BLaER1 (cell line): ENCODE results near the gene NUDT17.

Experiments
- H3K27ac ChIP-seq: shearing (Covaris generic); formaldehyde crosslinking; 2 replicates; pipeline ENCODE4 v1.8.1; 2022
- H3K27me3 ChIP-seq: shearing (Covaris generic); formaldehyde crosslinking; 2 replicates; pipeline ENCODE4 v1.8.1; 2022
- H3K36me3 ChIP-seq: shearing (Covaris generic); formaldehyde crosslinking; 2 replicates; pipeline ENCODE4 v1.8.1; 2022
- H3K4me1 ChIP-seq: shearing (Covaris generic); formaldehyde crosslinking; 2 replicates; pipeline ENCODE4 v1.8.1; 2022
- H3K4me2 ChIP-seq: shearing (Covaris generic); formaldehyde crosslinking; 2 replicates; pipeline ENCODE4 v1.8.1; 2022
- H3K4me3 ChIP-seq: shearing (Covaris generic); formaldehyde crosslinking; 2 replicates; pipeline ENCODE4 v1.8.1; 2022
- H3K9ac ChIP-seq: shearing (Covaris generic); formaldehyde crosslinking; 2 replicates; pipeline ENCODE4 v1.8.1; 2022
- H3K9me3 ChIP-seq: shearing (Covaris generic); formaldehyde crosslinking; 2 replicates; pipeline ENCODE4 v1.8.1; 2022
- H4K20me1 ChIP-seq: shearing (Covaris generic); formaldehyde crosslinking; 2 replicates; pipeline ENCODE4 v1.8.1; 2022
- Cebpa-rat ChIP-seq: shearing (Covaris generic); IDR thresholded peaks from 2 replicates; pipeline ENCODE4 v1.8.1; 2022

NUDT17 gene

GRCh38 chr1:145889722-145890121 lies 44.3 kb downstream of the NUDT17 start:
- H3K36me3 ChIP-seq: no peaks in the 10 kb centered on the region
- no peaks in the 10 kb centered on the region for H4K20me1 ChIP-seq
- no peak overlapping the region for H3K27ac ChIP-seq
- TF ChIP-seq Cebpa-rat: no peak
- H3K27me3 ChIP-seq: peaks cover 8% of the 10 kb centered on the region
- no peak overlapping the region for H3K9ac ChIP-seq
- no peak overlapping the region for H3K4me2 ChIP-seq
- H3K9me3 ChIP-seq: no peaks in the 10 kb centered on the region
- H3K4me1 ChIP-seq: peaks cover 18% of the 10 kb centered on the region
- H3K4me3 ChIP-seq: no peak overlapping the region

DNA sequence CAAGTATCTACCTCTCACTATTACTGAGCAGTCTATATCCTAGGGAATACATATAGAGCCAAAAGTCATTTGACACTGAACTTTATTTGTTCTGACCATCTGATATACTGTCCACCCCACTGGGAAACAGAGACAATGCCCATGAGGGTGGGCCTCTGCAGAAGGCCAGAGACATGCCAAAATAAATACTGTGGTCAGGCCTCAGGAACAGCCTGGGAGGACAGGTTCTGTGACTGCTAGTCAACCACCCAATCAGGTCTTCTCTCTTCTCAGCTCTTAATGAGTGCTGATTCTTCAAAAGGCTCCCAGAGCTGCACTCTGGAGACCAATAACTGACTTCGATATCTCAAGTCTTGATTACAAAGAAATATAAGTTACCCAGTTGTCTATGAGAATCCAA lies 45.7 kb downstream of the NUDT17 start:
- no peak for TF ChIP-seq Cebpa-rat
- Histone ChIP-seq H3K27me3 (no peaks in the 10 kb centered on the region), H4K20me1 (no peaks in the 10 kb centered on the region), H3K27ac (no peak overlapping the region), H3K4me3 (no peak overlapping the region), H3K4me1 (peaks cover 10% of the 10 kb centered on the region), H3K36me3 (no peaks in the 10 kb centered on the region), H3K9me3 (no peaks in the 10 kb centered on the region), H3K9ac (no peak overlapping the region), H3K4me2 (no peak overlapping the region)

GRCh38 chr1:145891587-145892485 lies 46.4 kb downstream of the NUDT17 start:
- Histone ChIP-seq H3K36me3 (no peaks in the 10 kb centered on the region), H3K4me2 (peak overlapping the region; percentile 32), H3K27ac (no peak overlapping the region), H3K9ac (0 out of 2 replicates have a peak overlapping the region, but pooled peaks have one; percentile 35), H3K9me3 (no peaks in the 10 kb centered on the region), H3K27me3 (no peaks in the 10 kb centered on the region), H4K20me1 (no peaks in the 10 kb centered on the region), H3K4me1 (peaks cover 10% of the 10 kb centered on the region), H3K4me3 (no peak overlapping the region)
- no peak for TF ChIP-seq Cebpa-rat

GRCh38 chr1:145892486-145893087 lies 47.2 kb downstream of the NUDT17 start:
- Histone ChIP-seq H3K9ac (0 out of 2 replicates have a peak overlapping the region, but pooled peaks have one; percentile 35), H3K27ac (no peak overlapping the region), H3K4me3 (no peak overlapping the region), H3K4me1 (peaks cover 10% of the 10 kb centered on the region), H3K4me2 (peak overlapping the region; percentile 32; the same call in 1 of the 2 replicates), H3K36me3 (no peaks in the 10 kb centered on the region), H3K9me3 (no peaks in the 10 kb centered on the region), H4K20me1 (no peaks in the 10 kb centered on the region), H3K27me3 (no peaks in the 10 kb centered on the region)
- TF ChIP-seq Cebpa-rat: no peak

- no peak for TF ChIP-seq Cebpa-rat
- no peaks in the 10 kb centered on the region for H4K20me1 ChIP-seq
- H3K36me3 ChIP-seq: no peaks in the 10 kb centered on the region
- H3K4me3 ChIP-seq: no peak overlapping the region
- no peak overlapping the region for H3K27ac ChIP-seq
- H3K27me3 ChIP-seq: no peaks in the 10 kb centered on the region
- H3K9ac ChIP-seq: no peak overlapping the region
- H3K4me2 ChIP-seq: no peak overlapping the region
- H3K4me1 ChIP-seq: peaks cover 10% of the 10 kb centered on the region
- H3K9me3 ChIP-seq: no peaks in the 10 kb centered on the region
Observed at GRCh38 chr1:145893306-145894055, 48.1 kb downstream of the NUDT17 start.

- Histone ChIP-seq H4K20me1 (no peaks in the 10 kb centered on the region), H3K9ac (no peak overlapping the region), H3K4me1 (peaks cover 10% of the 10 kb centered on the region), H3K9me3 (no peaks in the 10 kb centered on the region), H3K27me3 (no peaks in the 10 kb centered on the region), H3K36me3 (no peaks in the 10 kb centered on the region), H3K4me3 (no peak overlapping the region), H3K4me2 (no peak overlapping the region), H3K27ac (no peak overlapping the region)
- TF ChIP-seq Cebpa-rat: no peak
Observed at GRCh38 chr1:145895471-145895870, 50.0 kb downstream of the NUDT17 start.

GRCh38 chr1:145897969-145898368 lies 52.5 kb downstream of the NUDT17 start:
- Histone ChIP-seq H3K27me3 (no peaks in the 10 kb centered on the region), H4K20me1 (no peaks in the 10 kb centered on the region), H3K4me3 (no peak overlapping the region), H3K9me3 (no peaks in the 10 kb centered on the region), H3K4me2 (no peak overlapping the region), H3K36me3 (no peaks in the 10 kb centered on the region), H3K9ac (no peak overlapping the region), H3K4me1 (no peaks in the 10 kb centered on the region), H3K27ac (no peak overlapping the region)
- TF ChIP-seq Cebpa-rat: no peak
